ENCODE results near the gene PHPT1. TPM values are rescaled to one million over a fixed set of nuclear protein-coding genes. Genes with fewer than 3 reads are reported as not detected.

The PHPT1 gene
- total and polyA plus RNA-seq, 2 of the 13 experiments (the other 11 are each of a cell fraction or from before 2014, with no cell fraction given) = 189 to 192 TPM

- TF ChIP-seq ATF6 (CRISPR knock-in tag; conservative IDR thresholded peaks at IDR 0.05) (0 out of 2 replicates have a peak, but pooled peaks have one; percentile 49), ZHX2 (IDR thresholded peaks at IDR 0.05; ENCODE audit: low read depth) (no peak), ZHX2 (CRISPR knock-in tag; IDR thresholded peaks at IDR 0.05; ENCODE audit: borderline replicate concordance) (no peak), ATF3 (CRISPR knock-in tag; IDR thresholded peaks at IDR 0.05) (peak; percentile 87), SNAPC4 (CRISPR knock-in tag; IDR thresholded peaks at IDR 0.05) (peak; percentile 15; the same call in 1 of the 2 replicates), MAF1 (CRISPR knock-in tag; IDR thresholded peaks at IDR 0.05; ENCODE audit: borderline replicate concordance) (peak; percentile 75; the same call in 1 of the 2 replicates), HOXA9 (CRISPR knock-in tag; IDR thresholded peaks at IDR 0.05; ENCODE audit: borderline replicate concordance) (0 out of 2 replicates have a peak, but pooled peaks have one; percentile 50), ZNF891 (CRISPR knock-in tag; IDR thresholded peaks at IDR 0.05) (peak; percentile 61; the same call in 1 of the 2 replicates), CCAR2 (optimal IDR thresholded peaks at IDR 0.05; ENCODE audit: low read depth, low read length) (no peak), KLF16 (CRISPR knock-in tag; IDR thresholded peaks at IDR 0.05) (peak in 1 of 2 experiments; percentile 73; a peak in 2 of 4 replicates), NCOA5 (CRISPR knock-in tag; IDR thresholded peaks at IDR 0.05) (no peak)
These were observed at the start of gene PHPT1 (continued) for GRCh38 chr9:136849038-136849959.

Data from HepG2 (cell line).